Brain microvascular endothelial cell (primary cell): ENCODE measurements around the gene XPNPEP1.

Source experiments
- DNase-seq: peaks from one replicate; pipeline ENCODE4 v3.0.0-alpha.2; 2020
- H3K27ac ChIP-seq: fragments of 250-450 bp; sonication (Bioruptor Pico); 2 replicates; pipeline ENCODE4 v1.5.1; 2020; ENCODE audit warnings: mild to moderate bottlenecking, moderate library complexity
- H3K27me3 ChIP-seq: fragments of 250-450 bp; sonication (Bioruptor Pico); replicated peaks from 2 replicates; pipeline ENCODE4 v1.5.1; 2020; ENCODE audit warnings: mild to moderate bottlenecking
- H3K36me3 ChIP-seq: fragments of 250-450 bp; sonication (Bioruptor Pico); replicated peaks from 2 replicates; pipeline ENCODE4 v1.5.1; 2020; ENCODE audit warnings: mild to moderate bottlenecking
- H3K4me3 ChIP-seq: 2 replicates; pipeline ENCODE4 v1.5.1; 2011; ENCODE audit warnings: low read depth, mild to moderate bottlenecking, control low read depth, low read length, moderate library complexity
- CTCF ChIP-seq: IDR thresholded peaks from 2 replicates; pipeline ENCODE4 v1.5.1; 2011; ENCODE audit warnings: low read depth, mild to moderate bottlenecking, moderate library complexity, low read length, control low read depth, inconsistent platforms; ENCODE audit errors: missing control alignments
- in situ Hi-C: cut with HindIII; loops from 2 replicates; pipeline ENCODE4 v1.10.0; 2017; ENCODE audit warnings: low sequenced_read_pairs, low pct_ligation_motif_present

The XPNPEP1 gene

GRCh38 chr10:109926061-109926745 lies 2.9 kb upstream of the XPNPEP1 start:
- in situ Hi-C loops, result no loop called here
- TF ChIP-seq CTCF, result no peak
- Histone ChIP-seq H3K27ac (no peak overlapping the region), H3K36me3 (no peaks in the 10 kb centered on the region), H3K4me3 (no peak overlapping the region), H3K27me3 (no peaks in the 10 kb centered on the region)
- DNase-seq, result no peak

- DNase-seq, result no peak
- in situ Hi-C loops, result no loop called here
- Histone ChIP-seq H3K4me3 (no peak overlapping the region), H3K36me3 (no peaks in the 10 kb centered on the region), H3K27me3 (no peaks in the 10 kb centered on the region), H3K27ac (no peak overlapping the region)
- no peak for TF ChIP-seq CTCF
These were observed 1.8 kb upstream of the XPNPEP1 start for GRCh38 chr10:109924967-109925620.

DNA sequence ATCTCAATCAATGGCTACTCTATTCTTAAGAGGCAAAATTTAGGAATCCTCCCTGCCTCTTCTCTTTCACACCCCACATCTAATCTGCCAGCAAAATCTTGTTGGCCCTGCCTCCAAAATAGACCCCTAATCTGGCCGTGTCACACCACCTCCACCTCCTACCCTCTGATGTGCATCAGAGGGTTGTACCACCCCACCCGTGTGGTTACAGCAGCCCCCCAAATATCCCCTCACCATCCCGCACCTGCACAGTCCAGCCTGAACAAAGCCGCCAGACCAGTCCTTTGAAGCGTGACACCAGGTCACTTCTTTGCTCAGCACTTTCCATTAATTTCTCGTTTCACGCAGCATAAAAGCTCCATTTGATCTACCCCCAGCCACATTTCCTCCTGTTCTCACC lies 776 bp upstream of the XPNPEP1 start:
- H3K4me3 ChIP-seq, result no peak overlapping the region
- H3K36me3 ChIP-seq, result no peaks in the 10 kb centered on the region
- TF ChIP-seq CTCF, result no peak
- no peak for DNase-seq
- in situ Hi-C loops, result no loop called here
- H3K27me3 ChIP-seq, result no peaks in the 10 kb centered on the region
- no peak overlapping the region for H3K27ac ChIP-seq

- no peaks in the 10 kb centered on the region for H3K36me3 ChIP-seq
- peak overlapping the region; percentile 85 for H3K4me3 ChIP-seq
- H3K27ac ChIP-seq, result peak overlapping the region; percentile 74
- no peak for TF ChIP-seq CTCF
- DNase-seq, result no peak
- in situ Hi-C loops, result no loop called here
- H3K27me3 ChIP-seq, result no peaks in the 10 kb centered on the region
These were observed 844 bp downstream of the XPNPEP1 start for GRCh38 chr10:109922358-109922975.

DNA sequence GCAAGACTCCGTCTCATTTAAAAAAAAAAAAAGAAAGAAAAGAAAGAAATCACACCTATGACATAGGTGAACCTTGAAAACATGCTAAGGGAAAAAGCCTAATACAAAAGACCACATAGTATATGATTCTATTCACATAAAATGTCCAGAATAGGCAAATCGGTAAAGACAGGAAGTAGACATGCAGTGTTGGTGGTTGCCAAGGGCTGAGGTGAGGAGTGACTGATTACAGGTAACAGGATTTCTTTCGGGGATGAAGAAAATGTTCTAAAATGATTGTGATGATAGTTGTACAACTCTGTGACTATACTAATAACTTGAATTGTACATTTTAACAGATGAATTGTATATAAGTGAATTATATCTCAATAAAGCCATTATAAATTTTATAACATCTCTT lies 3.3 kb downstream of the XPNPEP1 start:
- TF ChIP-seq CTCF, result no peak
- H3K27ac ChIP-seq, result no peak overlapping the region
- no peak overlapping the region for H3K4me3 ChIP-seq
- no peaks in the 10 kb centered on the region for H3K36me3 ChIP-seq
- no peak for DNase-seq
- no peaks in the 10 kb centered on the region for H3K27me3 ChIP-seq
- in situ Hi-C loops, result no loop called here
